CD4-positive, alpha-beta T cell treated with Interleukin-6 at 100 ng/mL for 8 hours (primary cell): ENCODE measurements around the gene AGXT2.

Experiments
- DNase-seq: peaks from one replicate; pipeline ENCODE4 v3.0.0-alpha.2; 2020; ENCODE audit warnings: mixed read lengths, low spot score

The AGXT2 gene

DNA sequence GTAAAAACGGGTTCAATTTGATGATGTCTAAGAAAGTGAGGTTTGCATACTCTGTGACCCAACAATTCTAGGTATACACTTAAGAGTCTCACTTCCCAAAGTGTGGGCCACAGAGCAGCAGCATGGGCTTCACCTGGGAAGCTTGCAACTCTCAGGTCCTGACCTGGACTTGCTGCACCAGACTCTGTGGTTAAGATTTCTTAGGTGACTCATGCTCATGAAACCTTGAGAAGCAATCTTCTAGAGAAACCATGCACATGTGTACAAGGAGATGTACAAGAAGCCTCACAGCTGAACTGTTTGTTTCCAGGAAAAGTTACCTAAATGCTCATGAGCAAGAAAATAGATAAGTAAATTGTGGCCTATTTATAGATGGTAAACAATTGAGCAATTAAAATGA is 88.4 kb downstream of the AGXT2 start:
- DNase-seq: no peak

DNA sequence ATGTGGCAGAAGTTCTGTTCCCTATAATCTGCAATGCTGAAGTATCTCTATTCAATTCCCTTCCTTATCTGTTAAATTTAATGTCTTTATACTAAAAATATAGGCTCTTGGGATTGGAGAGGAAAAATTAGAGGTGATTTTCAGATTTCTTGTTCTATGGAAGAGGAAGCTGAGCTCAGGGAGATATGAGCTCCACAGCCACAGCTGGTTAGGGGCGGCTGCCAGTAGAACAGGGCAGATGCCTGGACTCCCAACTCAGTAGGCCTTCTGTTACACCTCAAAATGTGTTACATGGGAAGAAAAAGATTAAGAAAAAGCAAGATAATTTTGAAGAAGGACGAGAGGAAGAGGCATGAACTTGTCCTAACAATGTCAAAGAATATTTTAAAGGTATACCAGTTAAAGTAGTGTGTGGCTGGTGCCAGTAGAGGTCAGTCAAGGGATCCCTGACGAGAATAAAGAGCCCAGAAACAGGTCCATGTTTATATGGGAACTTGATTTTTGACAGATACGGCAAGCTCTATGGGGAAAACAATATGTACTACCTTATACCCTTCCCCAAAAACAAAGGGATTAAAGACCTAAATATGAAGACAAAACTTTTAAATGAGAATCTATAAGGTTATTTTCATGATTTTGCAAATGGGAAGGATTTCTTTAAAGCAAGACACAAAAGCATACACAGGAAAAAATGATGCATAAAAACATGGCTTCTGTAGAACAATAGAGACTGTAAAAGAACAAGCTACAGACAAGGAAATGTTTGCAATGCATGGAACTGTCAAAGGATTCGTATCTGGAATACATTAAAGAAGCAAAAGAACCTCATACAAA is 89.7 kb downstream of the AGXT2 start:
- DNase-seq: no peak

DNA sequence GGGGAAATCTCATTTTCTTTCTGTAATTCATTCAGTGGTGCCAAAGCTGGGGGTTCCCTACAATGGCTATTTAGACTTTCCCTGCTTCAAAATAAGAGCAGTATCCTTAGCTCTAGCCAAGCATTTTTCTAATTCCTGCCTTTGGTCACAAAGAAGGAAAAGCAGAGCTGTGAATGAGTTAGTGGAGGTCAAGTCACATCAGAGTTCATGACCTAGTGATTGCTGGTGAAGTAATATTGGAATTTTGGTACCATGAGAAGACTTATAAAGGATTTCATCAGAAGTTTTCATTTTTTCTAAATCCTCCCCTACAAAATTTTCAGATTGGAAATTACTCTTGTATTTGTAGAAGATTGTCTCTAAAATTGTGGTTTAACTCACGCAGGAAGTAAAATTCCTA is 90.4 kb downstream of the AGXT2 start:
- no peak for DNase-seq
